Measurements from ENCODE around the gene TBC1D8. TPM values are rescaled to one million over a fixed set of nuclear protein-coding genes. Genes with fewer than 3 reads are reported as not detected.

TBC1D8 gene
- total and polyA plus RNA-seq, 5 donors, result 36.4 to 79.5 (median 49.5) TPM

GRCh38 chr2:100995309-100996075 is 155.7 kb downstream of the TBC1D8 start:
- Histone ChIP-seq H3K9me3 (ENCODE audit: control insufficient read depth, low read length) (no peaks in the 10 kb centered on the region), H3K4me1 (ENCODE audit: control insufficient read depth, insufficient read depth, low read length) (no peaks in the 10 kb centered on the region), H3K4me3 (ENCODE audit: low read length) (no peak overlapping the region), H3K27ac (ENCODE audit: low read length) (no peak overlapping the region), H3K27me3 (ENCODE audit: control insufficient read depth, insufficient read depth) (no peaks in the 10 kb centered on the region)
- intact Hi-C loops (cut with DNase I), result no loop called here
- ATAC-seq (no peak), DNase-seq (peak in 1 of 3 donors; percentile 46)
- WGBS, result 91% methylated on average over 28 of the region's 28 CpGs

- intact Hi-C loops (cut with DNase I), result no loop called here
- 94% methylated on average over 17 of the region's 17 CpGs for WGBS
- ATAC-seq, result no peak
Observed at GRCh38 chr2:100993294-100993693, 157.9 kb downstream of the TBC1D8 start.

GRCh38 chr2:100992262-100992661 is 158.9 kb downstream of the TBC1D8 start:
- intact Hi-C loops (cut with DNase I), result no loop called here
- DNase-seq, result no peak
- WGBS, result 77% methylated on average over 6 of the region's 6 CpGs

More at GRCh38 chr2:100993294-100993693, 157.9 kb downstream of the TBC1D8 start:
- H3K4me3 ChIP-seq (ENCODE audit: low read length), result no peak overlapping the region
- H3K27me3 ChIP-seq (ENCODE audit: control insufficient read depth, insufficient read depth), result no peaks in the 10 kb centered on the region
- no peaks in the 10 kb centered on the region for H3K9me3 ChIP-seq (ENCODE audit: control insufficient read depth, low read length)
- no peak for DNase-seq
- no peaks in the 10 kb centered on the region for H3K4me1 ChIP-seq (ENCODE audit: control insufficient read depth, insufficient read depth, low read length)
- no peak overlapping the region for H3K27ac ChIP-seq (ENCODE audit: low read length)

GRCh38 chr2:100991404-100991773 is 159.8 kb downstream of the TBC1D8 start:
- Histone ChIP-seq H3K27ac (ENCODE audit: low read length) (no peak overlapping the region), H3K4me3 (ENCODE audit: low read length) (no peak overlapping the region), H3K9me3 (ENCODE audit: control insufficient read depth, low read length) (no peaks in the 10 kb centered on the region), H3K4me1 (ENCODE audit: control insufficient read depth, insufficient read depth, low read length) (no peaks in the 10 kb centered on the region), H3K27me3 (ENCODE audit: control insufficient read depth, insufficient read depth) (no peaks in the 10 kb centered on the region)
- intact Hi-C loops (cut with DNase I), result no loop called here
- ATAC-seq (no peak), DNase-seq (no peak)
- WGBS, result 84% methylated on average over 5 of the region's 5 CpGs

More at GRCh38 chr2:100992262-100992661, 158.9 kb downstream of the TBC1D8 start:
- Histone ChIP-seq H3K27ac (ENCODE audit: low read length) (no peak overlapping the region), H3K9me3 (ENCODE audit: control insufficient read depth, low read length) (no peaks in the 10 kb centered on the region), H3K27me3 (ENCODE audit: control insufficient read depth, insufficient read depth) (no peaks in the 10 kb centered on the region), H3K4me1 (ENCODE audit: control insufficient read depth, insufficient read depth, low read length) (no peaks in the 10 kb centered on the region), H3K4me3 (ENCODE audit: low read length) (no peak overlapping the region)
- ATAC-seq, result peak in 1 of 2 donors; percentile 30

GRCh38 chr2:100990650-100991403 is 160.4 kb downstream of the TBC1D8 start:
- no peaks in the 10 kb centered on the region for H3K4me1 ChIP-seq (ENCODE audit: control insufficient read depth, insufficient read depth, low read length)
- ATAC-seq (no peak), DNase-seq (no peak)
- no peaks in the 10 kb centered on the region for H3K27me3 ChIP-seq (ENCODE audit: control insufficient read depth, insufficient read depth)
- H3K27ac ChIP-seq (ENCODE audit: low read length), result no peak overlapping the region
- no peak overlapping the region for H3K4me3 ChIP-seq (ENCODE audit: low read length)
- no peaks in the 10 kb centered on the region for H3K9me3 ChIP-seq (ENCODE audit: control insufficient read depth, low read length)
- WGBS, result 83% methylated on average over 24 of the region's 24 CpGs
- intact Hi-C loops (cut with DNase I), result no loop called here

- intact Hi-C loops (cut with DNase I), result no loop called here
- WGBS, result 91% methylated on average over 9 of the region's 9 CpGs
Observed at GRCh38 chr2:100990166-100990565, 161.0 kb downstream of the TBC1D8 start.

GRCh38 chr2:100989666-100990065 is 161.5 kb downstream of the TBC1D8 start:
- Histone ChIP-seq H3K27ac (ENCODE audit: low read length) (no peak overlapping the region), H3K27me3 (ENCODE audit: control insufficient read depth, insufficient read depth) (no peaks in the 10 kb centered on the region), H3K9me3 (ENCODE audit: control insufficient read depth, low read length) (no peaks in the 10 kb centered on the region), H3K4me1 (ENCODE audit: control insufficient read depth, insufficient read depth, low read length) (no peaks in the 10 kb centered on the region), H3K4me3 (ENCODE audit: low read length) (no peak overlapping the region)
- DNase-seq, result no peak
- WGBS, result 93% methylated on average over 3 of the region's 3 CpGs
- intact Hi-C loops (cut with DNase I), result loop anchor here in 3 of 4 donors (5.0 to 10.0 kb wide), 3 partner anchors 172 to 382 kb away; no protein-coding TSS in a partner anchor
- ATAC-seq, result no peak

More at GRCh38 chr2:100990166-100990565, 161.0 kb downstream of the TBC1D8 start:
- H3K4me3 ChIP-seq (ENCODE audit: low read length), result no peak overlapping the region
- no peaks in the 10 kb centered on the region for H3K9me3 ChIP-seq (ENCODE audit: control insufficient read depth, low read length)
- no peak overlapping the region for H3K27ac ChIP-seq (ENCODE audit: low read length)
- no peaks in the 10 kb centered on the region for H3K4me1 ChIP-seq (ENCODE audit: control insufficient read depth, insufficient read depth, low read length)
- ATAC-seq, result no peak
- DNase-seq, result no peak
- H3K27me3 ChIP-seq (ENCODE audit: control insufficient read depth, insufficient read depth), result no peaks in the 10 kb centered on the region

- intact Hi-C loops (cut with DNase I), result loop anchor here in 3 of 4 donors (5.0 to 10.0 kb wide), 3 partner anchors 172 to 382 kb away; no protein-coding TSS in a partner anchor
- no peaks in the 10 kb centered on the region for H3K9me3 ChIP-seq (ENCODE audit: control insufficient read depth, low read length)
- DNase-seq (no peak), ATAC-seq (no peak)
- H3K27ac ChIP-seq (ENCODE audit: low read length), result no peak overlapping the region
- no peaks in the 10 kb centered on the region for H3K27me3 ChIP-seq (ENCODE audit: control insufficient read depth, insufficient read depth)
- no peak overlapping the region for H3K4me3 ChIP-seq (ENCODE audit: low read length)
- no peaks in the 10 kb centered on the region for H3K4me1 ChIP-seq (ENCODE audit: control insufficient read depth, insufficient read depth, low read length)
- WGBS, result 76% methylated on average over 8 of the region's 8 CpGs
Observed at GRCh38 chr2:100988630-100989417, 162.4 kb downstream of the TBC1D8 start.

GRCh38 chr2:100987974-100988373 is 163.2 kb downstream of the TBC1D8 start:
- H3K4me1 ChIP-seq (ENCODE audit: control insufficient read depth, insufficient read depth, low read length), result no peaks in the 10 kb centered on the region
- H3K27ac ChIP-seq (ENCODE audit: low read length), result no peak overlapping the region
- DNase-seq (no peak), ATAC-seq (no peak)
- 93% methylated on average over 4 of the region's 4 CpGs for WGBS
- no peak overlapping the region for H3K4me3 ChIP-seq (ENCODE audit: low read length)
- H3K27me3 ChIP-seq (ENCODE audit: control insufficient read depth, insufficient read depth), result no peaks in the 10 kb centered on the region
- H3K9me3 ChIP-seq (ENCODE audit: control insufficient read depth, low read length), result no peaks in the 10 kb centered on the region
- intact Hi-C loops (cut with DNase I), result loop anchor here in 3 of 4 donors (5.0 to 10.0 kb wide), 3 partner anchors 171 to 381 kb away; no protein-coding TSS in a partner anchor

GRCh38 chr2:100987536-100987935 is 163.6 kb downstream of the TBC1D8 start:
- intact Hi-C loops (cut with DNase I), result loop anchor here in 3 of 4 donors (5.0 to 10.0 kb wide), 3 partner anchors 170 to 380 kb away; no protein-coding TSS in a partner anchor
- DNase-seq (no peak), ATAC-seq (no peak)
- Histone ChIP-seq H3K9me3 (ENCODE audit: control insufficient read depth, low read length) (no peaks in the 10 kb centered on the region), H3K4me3 (ENCODE audit: low read length) (no peak overlapping the region), H3K27me3 (ENCODE audit: control insufficient read depth, insufficient read depth) (no peaks in the 10 kb centered on the region), H3K27ac (ENCODE audit: low read length) (no peak overlapping the region), H3K4me1 (ENCODE audit: control insufficient read depth, insufficient read depth, low read length) (peaks cover under 1% of the 10 kb centered on the region)
- WGBS, result 85% methylated on average over 3 of the region's 3 CpGs

Data from right cardiac atrium (tissue), 5 donors.